Activated CD4-positive, CD25-positive, alpha-beta regulatory T cell treated with anti-CD3 and anti-CD28 coated beads, Interleukin-2, amount 50 U/mL, for 72 hours (primary cell): ENCODE data around the gene RBMS3.

Experiments used
- DNase-seq: peaks from one replicate; pipeline ENCODE4 v3.0.0; 2021

The RBMS3 gene

DNA sequence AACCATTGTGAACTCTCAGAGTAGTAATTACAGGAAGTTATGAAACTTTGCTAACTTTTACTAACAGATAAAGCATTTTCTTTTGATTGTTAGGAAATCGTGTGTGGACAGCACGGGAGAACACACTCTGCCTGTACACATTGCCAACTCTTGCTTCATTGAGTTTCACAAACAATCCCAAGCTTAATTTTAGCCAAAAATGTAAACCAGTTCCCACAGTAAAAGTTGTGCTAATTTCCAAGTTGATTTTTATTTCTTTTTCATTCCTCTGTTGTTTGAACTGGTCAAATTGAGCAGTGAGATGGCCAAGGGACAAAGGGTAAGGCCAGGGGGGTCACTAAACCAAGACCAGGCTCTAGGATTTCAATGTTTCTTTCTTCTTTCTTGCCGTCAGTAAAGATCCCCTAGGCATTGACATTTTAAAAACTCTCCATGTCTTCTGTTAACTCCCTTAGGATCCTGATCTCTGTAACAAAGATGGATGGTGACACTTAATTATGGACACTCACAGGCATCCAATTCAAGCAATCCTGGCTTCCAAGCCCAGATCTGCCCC, 414.9 kb downstream of the RBMS3 start:
- no peak for DNase-seq

DNA sequence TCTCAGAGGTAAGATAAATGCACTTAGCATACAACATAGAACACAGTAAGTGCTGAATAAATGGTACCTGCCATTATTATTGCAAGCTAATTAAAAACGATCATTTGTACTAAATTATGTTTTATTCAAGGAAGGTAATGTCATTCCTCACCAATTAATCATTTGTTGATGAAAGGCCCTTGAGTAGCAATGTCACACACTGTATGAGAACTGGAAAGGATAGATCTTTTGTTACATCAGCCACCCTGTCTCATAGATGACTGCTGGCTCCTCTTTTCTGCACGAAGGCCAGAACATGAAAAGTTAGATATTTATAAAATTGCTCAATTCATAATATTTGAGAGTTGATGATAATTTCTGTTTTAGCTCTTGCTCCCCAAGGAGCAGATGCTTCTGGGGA, 415.4 kb downstream of the RBMS3 start:
- no peak for DNase-seq

DNA sequence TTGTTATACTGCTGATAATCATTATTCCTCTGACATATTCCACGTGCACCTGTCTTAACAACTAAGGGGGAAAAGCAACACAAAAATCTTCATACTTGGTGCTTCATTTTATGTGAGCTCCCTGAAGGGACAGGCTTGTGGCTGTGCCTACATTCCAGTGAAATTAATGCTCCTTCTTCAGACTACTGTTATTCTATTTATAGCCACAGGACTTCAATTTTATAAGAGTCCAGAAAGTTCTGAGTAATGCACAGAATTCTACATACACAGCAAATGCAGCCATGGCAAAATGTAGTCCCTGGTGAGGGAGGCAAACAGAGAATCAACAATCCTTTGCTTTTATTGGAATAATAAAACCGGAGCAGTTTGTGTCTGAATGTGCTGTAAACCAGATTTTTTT, 417.1 kb downstream of the RBMS3 start:
- no peak for DNase-seq

DNA sequence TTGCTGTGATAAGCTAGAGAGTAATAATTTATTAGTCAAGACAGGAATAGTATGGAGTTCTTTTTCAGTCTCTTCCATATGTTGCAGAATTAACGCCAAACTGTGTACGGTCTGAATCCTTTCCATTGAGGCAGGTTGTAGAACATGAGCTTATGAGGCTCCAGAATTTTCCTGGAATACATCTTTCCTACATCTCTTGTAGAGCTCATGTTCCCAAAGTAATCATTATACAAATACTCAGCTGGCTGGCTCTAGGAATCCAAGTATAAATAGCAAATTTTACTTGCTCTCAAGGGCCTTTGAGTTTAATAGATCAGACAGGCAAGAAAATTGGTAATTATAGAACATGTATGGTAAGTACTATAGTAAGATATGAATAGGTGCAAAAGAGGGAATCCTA, 419.4 kb downstream of the RBMS3 start:
- DNase-seq, result no peak

DNA sequence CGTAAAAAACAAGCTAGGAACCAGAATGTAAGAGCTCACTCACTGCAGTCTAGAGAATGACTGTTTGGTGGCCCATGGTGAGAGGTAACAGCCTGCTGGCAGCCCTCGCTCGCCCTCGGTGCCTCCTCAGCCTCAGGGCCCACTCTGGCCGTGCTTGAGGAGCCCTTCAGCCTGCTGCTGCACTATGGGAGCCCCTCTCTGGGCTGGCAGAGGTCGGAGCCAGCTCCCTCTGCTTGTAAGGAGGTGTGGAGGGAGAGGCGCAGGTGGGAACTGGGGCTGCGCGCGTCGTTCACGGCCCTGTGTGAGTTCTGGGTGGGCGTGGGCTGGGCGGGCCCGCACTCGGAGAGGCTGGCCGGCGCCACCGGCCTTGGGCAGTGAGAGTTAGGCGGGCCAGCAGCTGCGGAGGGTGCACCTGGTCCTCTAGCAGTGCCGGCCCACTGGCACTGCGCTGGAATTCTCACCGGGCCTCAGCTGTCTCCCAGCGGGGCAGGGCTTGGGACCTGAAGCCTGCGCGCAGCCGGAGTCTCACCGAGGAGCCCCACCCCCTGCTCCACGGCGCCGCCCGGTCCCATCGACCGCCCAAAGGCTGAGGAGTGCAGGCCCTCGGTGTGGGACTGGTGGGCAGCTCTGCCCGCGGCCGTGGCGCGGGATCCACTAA, 420.6 kb downstream of the RBMS3 start:
- DNase-seq, result no peak

DNA sequence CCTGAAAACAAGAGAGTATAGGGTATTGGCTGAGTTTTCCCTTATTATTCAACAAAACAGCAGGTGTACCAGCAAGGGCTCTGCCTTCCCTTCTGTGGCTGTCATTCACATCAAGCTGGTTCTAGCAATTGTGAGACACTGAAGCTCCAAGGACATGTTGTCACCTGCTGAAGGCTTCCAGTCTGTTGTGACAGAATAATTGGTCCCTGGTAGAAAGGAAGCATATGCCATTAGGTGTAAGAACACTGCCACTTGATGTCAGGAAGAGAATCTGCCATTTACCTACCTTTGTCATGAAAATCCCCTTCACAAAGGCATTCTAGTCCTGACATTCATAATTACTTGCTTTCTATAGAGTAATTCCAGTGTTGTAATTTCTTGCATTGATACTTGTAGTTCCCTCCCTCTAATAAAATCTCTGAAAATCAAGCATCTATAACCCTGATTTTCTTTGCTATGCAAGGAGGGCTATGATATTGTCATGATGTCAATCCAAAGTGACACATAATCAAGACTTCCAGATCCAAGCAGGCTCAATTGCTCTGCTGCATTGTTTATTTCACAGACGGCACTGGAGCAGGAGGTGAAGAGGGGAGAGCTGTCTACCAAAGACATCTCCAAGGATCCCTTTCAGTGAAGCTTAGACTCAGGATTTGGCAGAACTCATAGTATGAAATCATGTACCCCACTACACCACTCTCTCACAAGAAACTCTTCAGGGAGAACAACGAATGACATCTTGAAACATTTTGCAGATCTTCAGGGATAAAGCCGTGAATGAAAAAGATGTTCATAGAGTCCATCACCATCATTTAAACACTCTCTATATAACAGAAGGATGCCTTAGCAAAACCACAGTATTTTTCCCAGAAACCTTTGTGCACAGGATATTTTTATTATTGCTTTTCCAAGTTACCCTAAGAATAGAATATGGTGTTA, 425.3 kb downstream of the RBMS3 start:
- no peak for DNase-seq

DNA sequence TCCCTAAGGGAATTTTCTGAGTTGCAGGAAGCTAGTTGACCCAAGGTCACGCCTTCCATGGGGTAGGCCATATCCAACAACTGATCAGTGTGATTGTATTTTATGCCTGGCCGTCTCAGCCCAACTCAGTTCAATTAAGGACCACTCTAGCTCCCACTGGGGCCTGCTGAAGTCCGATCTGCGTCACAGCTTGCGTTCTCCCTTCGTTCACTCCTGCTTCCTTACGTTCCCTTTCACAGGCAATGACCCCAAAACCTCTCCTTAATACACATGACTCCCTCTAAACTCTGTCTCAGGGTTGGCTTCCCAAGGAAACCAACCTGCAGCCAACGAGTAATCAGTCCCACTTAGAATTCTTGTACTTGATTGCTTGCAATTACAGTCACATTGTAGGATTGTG, 428.0 kb downstream of the RBMS3 start:
- no peak for DNase-seq

DNA sequence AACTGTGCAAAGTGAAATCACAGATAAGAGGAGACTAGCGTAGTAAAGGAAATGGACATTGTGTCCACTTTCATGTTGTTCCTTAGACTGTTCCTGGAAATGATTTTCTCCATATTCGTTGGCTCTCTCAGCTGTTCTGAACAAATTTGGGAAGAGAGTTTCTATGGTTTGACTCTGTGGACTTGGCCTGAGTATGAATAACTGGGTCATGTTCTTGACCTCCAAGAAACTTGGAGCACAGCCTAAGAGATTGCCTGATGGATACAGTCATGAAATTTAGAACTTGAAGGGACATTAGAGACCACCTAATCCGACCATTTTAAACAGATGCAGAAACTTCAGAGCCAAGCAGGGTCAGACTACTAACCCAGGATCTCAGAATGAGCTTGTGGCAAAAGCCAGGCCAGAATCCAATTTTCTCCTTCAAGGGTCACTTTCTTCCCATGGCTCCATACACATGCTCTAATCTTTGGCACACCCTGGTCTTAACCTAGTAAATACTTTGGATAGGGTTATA, 430.4 kb downstream of the RBMS3 start:
- DNase-seq, result no peak

DNA sequence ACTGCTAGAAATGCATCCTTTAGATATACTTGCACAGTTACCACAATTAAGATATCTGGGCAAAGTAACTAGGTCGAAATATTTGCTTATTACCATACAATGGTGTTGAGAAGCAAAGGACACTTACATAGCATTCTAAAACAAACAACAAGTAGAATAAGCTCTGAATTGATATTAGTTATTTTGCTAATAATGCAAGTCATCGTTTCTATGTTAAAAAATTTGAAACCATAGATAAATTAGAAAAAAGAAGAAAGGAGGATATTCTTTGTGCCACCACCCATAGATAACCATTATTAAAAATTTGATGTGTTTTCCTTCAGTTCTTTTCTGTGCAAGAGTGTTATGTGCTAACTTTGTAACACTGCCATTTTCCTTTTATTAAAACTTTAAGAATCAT, 435.3 kb downstream of the RBMS3 start:
- no peak for DNase-seq

DNA sequence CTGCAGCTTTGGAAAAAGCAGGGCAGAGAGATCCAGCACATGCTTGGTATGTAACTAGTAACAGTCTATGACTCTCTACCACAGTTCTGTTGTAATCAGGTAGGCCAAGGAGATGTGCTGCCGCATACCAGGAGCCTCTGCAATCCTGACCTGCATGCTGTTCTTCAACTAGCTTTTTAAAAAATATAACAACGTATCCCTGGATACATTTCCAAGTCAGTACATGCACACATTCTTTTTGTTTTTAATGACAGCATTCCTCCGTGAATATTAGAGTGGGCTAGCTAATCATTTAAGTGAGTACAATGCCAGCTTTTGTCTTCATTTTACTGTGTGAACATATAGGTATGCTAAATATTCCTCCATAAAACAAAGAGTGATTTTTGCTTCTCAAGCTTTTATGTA, 437.8 kb downstream of the RBMS3 start:
- DNase-seq, result no peak

DNA sequence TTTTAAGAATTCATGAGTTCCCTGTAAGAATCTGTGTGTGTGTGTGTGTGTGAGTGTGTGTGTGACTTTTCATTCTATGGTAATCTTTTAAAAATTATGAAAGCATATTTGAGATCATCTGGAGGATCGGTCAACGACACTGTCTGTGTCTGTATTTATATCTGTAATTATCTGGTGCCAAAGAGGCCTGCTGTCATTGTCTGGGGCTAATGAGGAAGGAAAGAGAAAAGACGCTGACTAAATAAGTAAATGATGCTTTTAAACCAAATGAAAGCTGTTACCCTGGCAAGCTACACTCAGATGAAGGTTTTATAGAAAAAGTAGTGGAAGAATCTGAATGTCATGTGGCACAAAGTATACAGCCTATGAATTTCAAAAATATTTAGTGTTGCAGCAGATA, 439.8 kb downstream of the RBMS3 start:
- DNase-seq, result no peak

DNA sequence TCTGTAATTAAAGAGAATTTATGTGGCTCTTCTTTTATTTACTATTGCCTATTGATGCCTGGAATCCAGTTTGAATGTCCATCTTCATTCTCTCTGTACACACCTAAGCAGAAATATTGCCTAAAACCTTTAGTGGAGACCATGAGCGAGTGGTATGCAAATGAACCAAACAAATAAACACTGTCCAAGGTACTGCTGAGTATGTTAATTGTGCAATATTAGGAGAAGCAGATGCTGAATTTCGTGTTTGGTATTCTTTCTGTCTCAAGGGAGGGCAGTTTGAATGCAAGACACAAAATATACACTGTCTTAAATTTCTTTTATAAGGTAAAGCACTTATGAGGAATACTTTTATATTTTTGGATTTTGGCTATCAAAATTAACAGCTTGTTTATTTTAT, 440.9 kb downstream of the RBMS3 start:
- DNase-seq, result no peak

DNA sequence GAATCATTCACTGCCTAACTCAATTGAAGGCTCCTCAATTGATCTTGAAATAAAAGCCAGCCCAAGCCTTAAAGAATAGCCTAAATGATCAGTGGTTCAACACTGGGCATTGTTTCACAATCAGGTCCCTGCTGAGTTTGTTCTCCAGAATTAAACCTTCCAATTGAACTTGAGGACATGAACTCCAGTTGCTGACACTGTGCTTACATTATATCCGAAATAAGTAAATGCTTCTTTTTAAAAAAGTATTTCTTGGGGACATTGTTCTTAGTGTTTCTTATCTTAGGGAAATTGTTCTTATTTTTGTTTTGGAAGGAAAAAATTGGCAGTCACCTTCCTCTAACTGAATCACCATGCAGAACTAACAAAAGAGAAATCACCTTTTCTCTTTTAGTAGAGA, 450.2 kb downstream of the RBMS3 start:
- no peak for DNase-seq

DNA sequence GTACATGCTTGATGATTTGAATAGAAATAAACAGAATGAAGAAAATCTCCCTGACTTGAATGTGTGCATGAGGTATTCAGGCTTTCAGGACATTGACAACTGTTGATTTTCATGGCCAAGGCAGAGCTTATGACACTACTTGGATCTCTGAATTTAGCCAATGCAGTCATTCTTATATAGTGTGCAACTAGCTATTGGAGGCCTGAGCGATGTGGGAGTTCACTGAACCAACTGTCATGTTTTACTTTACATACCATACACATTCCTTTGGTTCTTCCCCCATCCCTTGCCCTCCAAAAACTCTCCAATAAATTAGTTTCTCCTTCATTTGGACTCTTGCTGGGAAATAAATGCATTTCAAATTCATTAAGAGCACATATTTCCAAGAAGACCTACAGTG, 460.4 kb downstream of the RBMS3 start:
- DNase-seq, result no peak

DNA sequence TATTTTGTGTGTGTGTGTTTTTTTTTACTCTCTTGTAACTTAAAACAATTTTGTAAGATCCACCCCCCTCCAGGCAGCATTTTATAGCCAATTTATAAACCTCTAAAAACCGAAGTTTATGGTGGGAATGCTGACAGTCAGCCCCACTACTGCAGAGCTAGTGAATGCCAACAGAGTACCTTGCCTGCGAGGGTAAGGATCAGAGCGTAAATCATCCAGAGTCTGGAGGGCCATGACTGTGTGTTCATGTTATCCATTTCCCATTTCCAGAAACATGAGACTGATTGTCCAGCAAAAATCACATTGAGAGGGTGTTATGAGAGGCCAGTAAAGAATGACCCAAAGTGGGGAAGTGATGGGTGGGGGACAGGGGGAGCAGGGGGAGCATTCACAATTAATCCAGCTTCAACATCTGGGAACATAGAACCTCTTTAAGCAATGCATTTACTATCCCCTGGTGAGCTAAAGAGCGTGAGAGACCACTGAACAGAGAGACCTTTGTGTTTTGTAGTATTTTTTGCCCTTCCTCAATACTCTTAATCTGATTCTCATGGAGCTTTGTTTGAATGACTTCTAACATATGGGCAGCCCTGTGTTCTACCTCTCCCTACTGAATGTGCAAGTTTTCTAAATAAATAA, 464.5 kb downstream of the RBMS3 start:
- DNase-seq, result no peak

DNA sequence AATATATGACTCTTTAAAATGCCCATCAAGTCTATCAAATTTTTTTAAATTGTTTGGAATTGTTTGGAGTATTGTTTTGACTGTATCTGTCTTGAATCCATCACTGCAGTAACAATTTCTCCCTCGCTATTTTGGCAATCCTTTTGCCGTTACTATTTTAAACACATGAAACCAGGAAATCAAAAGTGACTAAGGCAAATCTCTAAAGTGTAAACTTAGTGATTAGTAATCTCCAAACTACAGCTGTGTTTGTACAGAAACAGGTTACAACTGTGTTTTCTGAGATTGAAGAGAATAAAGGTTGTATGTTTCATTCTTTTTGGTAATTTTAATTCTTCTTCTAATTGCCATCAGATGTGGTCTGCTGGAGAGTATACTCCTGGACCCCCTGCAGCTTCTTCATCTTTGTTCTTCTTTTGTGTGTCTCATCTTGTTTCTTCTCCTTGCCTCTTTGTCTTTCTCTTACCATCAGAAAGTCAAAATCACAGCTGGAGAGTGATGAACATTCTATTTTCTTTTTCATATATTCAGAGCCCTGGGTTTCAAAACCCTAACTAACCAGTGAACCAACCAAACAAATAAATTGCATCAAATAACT, 465.4 kb downstream of the RBMS3 start:
- no peak for DNase-seq

DNA sequence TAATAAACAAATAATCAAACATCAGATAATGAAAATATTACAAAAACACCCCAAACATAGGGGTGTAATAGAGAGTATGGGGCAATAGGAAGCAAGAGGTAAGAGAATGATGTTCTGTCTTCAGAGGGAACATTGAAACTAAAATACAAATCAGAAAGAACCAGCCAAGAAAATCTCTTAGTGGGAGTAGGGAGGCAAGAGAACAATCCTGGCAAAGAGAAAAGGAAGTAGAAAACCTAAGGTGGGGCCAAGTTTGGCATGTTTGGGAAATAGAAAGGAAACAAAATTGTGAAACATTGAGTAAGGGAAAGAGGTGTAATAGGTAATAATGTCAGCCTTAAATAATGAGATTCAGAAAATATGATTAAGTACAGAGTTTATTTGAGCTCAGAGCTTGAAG, 467.1 kb downstream of the RBMS3 start:
- no peak for DNase-seq

DNA sequence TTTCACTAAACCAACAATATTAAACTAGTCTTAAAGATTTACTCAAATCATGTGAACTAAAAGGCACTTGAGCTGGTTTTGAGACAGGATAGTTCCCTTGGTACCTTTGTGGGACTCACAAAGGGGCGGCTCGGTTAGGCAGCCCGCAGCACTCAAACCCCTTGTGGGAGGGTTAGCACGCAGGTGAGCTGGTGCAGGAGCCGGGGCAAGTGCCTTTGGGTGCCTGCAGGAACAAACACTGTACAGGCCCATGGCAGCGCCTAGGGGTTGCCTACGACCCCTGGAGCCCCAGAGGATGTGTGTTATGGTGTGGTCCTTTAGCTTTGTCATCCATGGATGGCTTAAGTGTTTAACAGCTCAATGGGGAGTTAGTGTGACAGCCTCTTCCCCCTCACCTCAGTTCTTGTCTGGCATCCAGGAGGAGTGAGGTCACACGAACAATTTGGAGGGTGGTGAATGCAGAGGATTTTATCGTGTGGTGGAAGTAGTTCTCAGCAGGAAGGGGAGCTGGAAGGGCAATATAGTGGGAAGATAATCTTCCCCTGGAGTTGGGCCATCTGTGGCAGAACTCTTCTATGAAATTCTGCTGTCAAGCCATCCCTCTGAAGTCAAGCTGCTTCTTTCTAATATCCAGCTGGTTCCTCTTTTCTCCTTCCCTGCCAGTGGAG, 470.9 kb downstream of the RBMS3 start:
- no peak for DNase-seq

DNA sequence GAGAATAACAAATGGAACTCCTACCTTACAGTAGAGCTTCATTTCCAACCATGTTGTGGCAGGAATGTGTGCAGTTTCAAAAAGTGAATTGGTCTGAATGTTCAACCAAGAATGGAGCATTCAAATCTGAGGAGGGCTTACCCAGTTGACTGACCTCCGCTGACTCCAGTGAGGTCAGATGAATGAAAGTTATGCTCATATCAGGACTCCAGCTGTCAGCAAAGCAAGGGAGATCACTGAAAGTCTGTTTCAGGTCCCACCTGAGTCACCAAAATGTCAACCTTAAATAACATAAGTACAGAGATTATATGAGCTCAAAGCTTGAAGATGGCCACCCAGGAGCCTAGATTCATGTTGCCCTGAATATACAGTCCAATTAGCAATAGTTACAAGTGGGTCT, 473.5 kb downstream of the RBMS3 start:
- DNase-seq, result no peak

DNA sequence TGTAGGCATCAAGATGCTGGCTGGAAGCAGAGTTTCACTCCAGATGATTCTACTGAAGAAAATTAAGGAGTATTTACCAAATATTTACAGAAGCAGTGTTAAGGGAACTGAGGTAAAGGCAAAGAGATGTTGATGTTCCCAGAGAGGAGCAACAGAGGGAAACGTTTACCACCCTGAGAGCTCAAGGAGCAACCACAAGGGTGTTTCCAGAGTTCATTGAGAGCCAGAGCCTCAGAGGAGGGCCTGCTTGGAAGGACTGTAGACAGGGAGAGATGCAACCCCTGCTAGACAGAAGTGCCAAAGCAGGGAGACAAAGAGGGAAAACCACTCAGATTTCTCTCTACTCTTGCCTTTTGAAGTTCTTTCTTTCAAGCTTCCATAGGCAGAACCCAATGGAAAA, 474.5 kb downstream of the RBMS3 start:
- DNase-seq, result no peak

DNA sequence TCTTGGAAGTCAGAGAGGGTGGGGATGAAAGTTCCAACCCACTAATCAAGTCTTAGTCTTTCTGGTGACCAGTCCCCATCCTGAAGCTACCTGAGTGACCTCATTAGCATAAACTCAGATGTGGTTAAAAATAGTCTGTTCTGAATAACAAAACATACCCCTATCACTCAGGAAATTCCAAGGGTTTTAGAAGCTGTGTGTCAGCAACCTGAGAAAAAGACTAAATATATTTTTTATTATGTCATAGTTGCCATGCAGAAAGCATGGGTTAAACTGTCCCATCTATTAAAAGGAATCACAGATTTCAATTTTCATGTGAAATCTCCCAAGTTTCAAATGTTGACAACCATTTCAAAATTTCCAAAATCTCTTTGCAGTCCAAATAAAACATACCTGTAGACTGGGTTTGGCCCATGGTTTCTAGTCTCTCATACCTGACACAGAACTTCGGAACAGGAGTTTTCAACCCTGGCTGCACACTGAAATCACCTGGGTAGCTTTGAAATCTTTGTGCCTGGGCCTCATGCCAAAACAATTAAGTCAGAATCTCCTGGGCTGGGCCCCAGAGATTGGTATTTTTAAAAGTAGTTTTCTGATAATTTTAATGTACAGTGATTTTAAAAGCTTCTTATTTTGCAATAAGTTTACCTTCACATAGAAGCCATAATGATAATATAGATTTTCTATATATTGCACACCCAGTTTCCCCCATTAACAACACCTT, 476.3 kb downstream of the RBMS3 start:
- DNase-seq, result no peak

DNA sequence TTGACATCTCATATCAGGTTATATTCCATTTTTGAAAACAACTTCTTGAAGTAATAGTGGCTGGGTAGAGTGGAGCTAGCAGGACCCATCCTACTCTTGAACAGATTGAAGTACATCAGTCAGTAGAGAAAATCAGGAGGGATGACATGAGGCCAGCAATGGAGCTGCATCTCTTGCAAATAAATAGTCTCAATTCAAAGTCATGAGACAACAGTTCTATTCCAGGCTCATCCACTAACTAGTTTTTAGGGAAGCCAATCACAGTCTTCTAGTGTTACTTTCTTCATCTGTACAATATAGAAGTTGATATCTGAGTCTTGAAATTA, 477.2 kb downstream of the RBMS3 start:
- DNase-seq, result no peak
